Stimulated activated CD4-positive, alpha-beta T cell treated with anti-CD3 and anti-CD28 coated beads, Interleukin-1b, Interleukin-23, amount 100 ng/mL, for 4 hours (primary cell): ENCODE results near the gene JDP2.

Experiments
- DNase-seq, 2 donors: peaks; one replicate each; pipeline ENCODE4 v3.0.0-alpha.2; 2020; ENCODE audit warnings: low read depth in 2 of 2

The JDP2 gene

GRCh38 chr14:75484711-75485429, 57.0 kb downstream of the JDP2 start:
- DNase-seq: no peak

GRCh38 chr14:75486318-75486717, 58.5 kb downstream of the JDP2 start:
- DNase-seq: no peak

- DNase-seq: no peak
Observed at GRCh38 chr14:75487155-75487671, 59.4 kb downstream of the JDP2 start.

- no peak for DNase-seq
Observed at GRCh38 chr14:75489480-75489837, 61.6 kb downstream of the JDP2 start.

GRCh38 chr14:75491376-75491978, 63.7 kb downstream of the JDP2 start:
- DNase-seq: no peak

- DNase-seq: no peak
Observed at GRCh38 chr14:75492832-75493591, 65.2 kb downstream of the JDP2 start.

- DNase-seq: no peak
Observed at GRCh38 chr14:75493592-75494087, 65.8 kb downstream of the JDP2 start.

- DNase-seq: no peak
Observed at GRCh38 chr14:75494896-75495295, 67.1 kb downstream of the JDP2 start.

GRCh38 chr14:75495399-75495798, 67.6 kb downstream of the JDP2 start:
- no peak for DNase-seq

- DNase-seq: no peak
Observed at GRCh38 chr14:75495882-75496281, 68.1 kb downstream of the JDP2 start.

GRCh38 chr14:75496755-75497154, 68.9 kb downstream of the JDP2 start:
- no peak for DNase-seq

- DNase-seq: no peak
Observed at GRCh38 chr14:75497191-75497590, 69.4 kb downstream of the JDP2 start.

GRCh38 chr14:75497701-75498100, 69.9 kb downstream of the JDP2 start:
- DNase-seq: no peak

GRCh38 chr14:75499084-75499875, 71.5 kb downstream of the JDP2 start:
- no peak for DNase-seq

GRCh38 chr14:75501080-75501479, 73.3 kb downstream of the JDP2 start:
- no peak for DNase-seq

- no peak for DNase-seq
Observed at GRCh38 chr14:75504411-75504810, 76.6 kb downstream of the JDP2 start.

GRCh38 chr14:75506930-75507329, 79.1 kb downstream of the JDP2 start:
- DNase-seq: no peak

GRCh38 chr14:75510547-75510946, 82.7 kb downstream of the JDP2 start:
- no peak for DNase-seq

GRCh38 chr14:75511201-75511600, 83.4 kb downstream of the JDP2 start:
- DNase-seq: no peak

- DNase-seq: no peak
Observed at GRCh38 chr14:75513911-75514672, 86.3 kb downstream of the JDP2 start.
